PC-9 (cell line): ENCODE results near the gene PACRG. TPM values are rescaled to one million over a fixed set of nuclear protein-coding genes. Genes with fewer than 3 reads are reported as not detected.

ENCODE experiments used
- BruUV-seq: library from RNA; stranded (reverse); fragments of 400-500 nt; replicated peaks from 2 replicates; lab custom pipeline; 2021; lab: Mats Ljungman, UMichigan
- CTCF ChIA-PET: fragments of 300-600 bp; sonication (Branson Sonifier 250); formaldehyde crosslinking; loops from one replicate; lab custom pipeline; 2022; ENCODE audit warnings: antibody characterized with exemption; lab: Charles Lee
- POLR2A ChIA-PET: fragments of 300-600 bp; sonication (Branson Sonifier 250); formaldehyde crosslinking; loops from one replicate; lab custom pipeline; 2022; ENCODE audit warnings: antibody characterized with exemption; ENCODE audit not compliant: unreplicated experiment; lab: Charles Lee
- DNase-seq, 2 experiments: peaks; one replicate each; pipeline versions ENCODE4 v3.0.0 to v3.0.0-alpha.2; 2015 to 2022; ENCODE audit warnings: mixed read lengths in 1 of 2
- H2AFZ ChIP-seq: fragments of 200-600 bp; sonication (generic); 2 replicates; pipeline ENCODE4 v1.8.1; 2017; ENCODE audit warnings: antibody characterized with exemption
- H3F3A ChIP-seq: fragments of 200-600 bp; sonication (generic); 2 replicates; pipeline ENCODE4 v1.8.1; 2017; ENCODE audit warnings: antibody characterized with exemption, mild to moderate bottlenecking, low read depth; ENCODE audit not compliant: insufficient read depth
- H3K27ac ChIP-seq: fragments of 200-600 bp; sonication (generic); 2 replicates; pipeline ENCODE4 v1.6.1; 2016; ENCODE audit warnings: mixed run types
- H3K27me3 ChIP-seq: fragments of 200-600 bp; sonication (generic); 2 replicates; pipeline ENCODE4 v1.6.1; 2016; ENCODE audit warnings: low read depth, mixed run types; ENCODE audit not compliant: insufficient read depth
- H3K36me3 ChIP-seq: fragments of 200-600 bp; sonication (generic); 2 replicates; pipeline ENCODE4 v1.6.1; 2016; ENCODE audit warnings: low read depth, mixed run types
- H3K4me1 ChIP-seq: fragments of 200-600 bp; sonication (generic); replicated peaks from 2 replicates; pipeline ENCODE4 v1.6.1; 2016; ENCODE audit warnings: mixed run types; ENCODE audit not compliant: insufficient read depth
- H3K4me2 ChIP-seq: fragments of 200-600 bp; sonication (generic); 2 replicates; pipeline ENCODE4 v1.6.1; 2017; ENCODE audit warnings: mixed run types
- H3K4me3 ChIP-seq: fragments of 200-600 bp; sonication (generic); 2 replicates; pipeline ENCODE4 v1.6.1; 2016; ENCODE audit warnings: mixed run types
- H3K79me2 ChIP-seq: fragments of 200-600 bp; sonication (generic); 2 replicates; pipeline ENCODE4 v1.6.1; 2017; ENCODE audit warnings: low read depth, mixed run types
- H3K9me2 ChIP-seq: fragments of 200-600 bp; sonication (generic); 2 replicates; pipeline ENCODE4 v1.8.1; 2017; ENCODE audit warnings: mild to moderate bottlenecking; ENCODE audit not compliant: insufficient read depth
- H3K9me3 ChIP-seq: fragments of 200-600 bp; sonication (generic); 2 replicates; pipeline ENCODE4 v1.8.1; 2016; ENCODE audit warnings: low read depth; ENCODE audit not compliant: insufficient read depth
- H4K20me1 ChIP-seq: fragments of 200-600 bp; sonication (generic); 2 replicates; pipeline ENCODE4 v1.8.1; 2017; ENCODE audit not compliant: insufficient read depth
- CTCF ChIP-seq: fragments of 200-600 bp; sonication (generic); conservative IDR thresholded peaks from 2 replicates; pipeline ENCODE4 v1.6.1; 2017; ENCODE audit warnings: mixed run types, antibody characterized with exemption, mild to moderate bottlenecking, moderate library complexity
- EZH2 ChIP-seq: fragments of 200-600 bp; sonication (generic); IDR thresholded peaks from 2 replicates; pipeline ENCODE4 v1.8.0; 2017; ENCODE audit warnings: antibody characterized with exemption, low read depth
- intact Hi-C: fragments of 100-400 bp; cut with micrococcal nuclease; formaldehyde crosslinking; loops from one replicate; pipeline ENCODE4 v1.10.0; 2022; ENCODE audit not compliant: unreplicated experiment
- total RNA-seq: library from RNA; stranded (reverse); gene quantifications from 2 replicates; pipeline ENCODE4 v1.2.3, GENCODE V29; 2021

The PACRG gene
- total RNA-seq, 1 experiment from 2014 or later = not detected

- BruUV-seq = no TSS peak
- no peaks in the 10 kb centered on the region for H3K4me1 ChIP-seq
- no peak overlapping the region for H3K4me3 ChIP-seq
- TF ChIP-seq CTCF (no peak), EZH2 (no peak)
- no peaks in the 10 kb centered on the region for H3K79me2 ChIP-seq
- H3K27me3 ChIP-seq = 0 out of 2 replicates have a peak, but pooled peaks cover 7% of the 10 kb centered on the region
- H3K9me2 ChIP-seq = no peaks in the 10 kb centered on the region; the same call in 1 of the 2 replicates
- H2AFZ ChIP-seq = no peak overlapping the region
- no peak for DNase-seq
- H3F3A ChIP-seq = no peaks in the 10 kb centered on the region
- intact Hi-C loops = no loop called here
- no peak overlapping the region for H3K4me2 ChIP-seq
- POLR2A ChIA-PET = no interaction called here
- no peaks in the 10 kb centered on the region for H3K9me3 ChIP-seq
- H3K36me3 ChIP-seq = no peaks in the 10 kb centered on the region
- CTCF ChIA-PET = no interaction called here
- H3K27ac ChIP-seq = no peak overlapping the region
- no peaks in the 10 kb centered on the region for H4K20me1 ChIP-seq
Measured at GRCh38 chr6:162701551-162701950, 26.2 kb upstream of the PACRG start.

- POLR2A ChIA-PET = no interaction called here
- H2AFZ ChIP-seq = no peak overlapping the region
- no peaks in the 10 kb centered on the region for H3F3A ChIP-seq
- CTCF ChIA-PET = no interaction called here
- H3K9me2 ChIP-seq = no peaks in the 10 kb centered on the region; the same call in 1 of the 2 replicates
- no peaks in the 10 kb centered on the region for H3K79me2 ChIP-seq
- no peaks in the 10 kb centered on the region for H3K9me3 ChIP-seq
- no peaks in the 10 kb centered on the region for H4K20me1 ChIP-seq
- H3K27ac ChIP-seq = no peak overlapping the region
- no TSS peak for BruUV-seq
- 0 out of 2 replicates have a peak, but pooled peaks cover 7% of the 10 kb centered on the region for H3K27me3 ChIP-seq
- no peak overlapping the region for H3K4me3 ChIP-seq
- DNase-seq = no peak
- H3K4me1 ChIP-seq = no peaks in the 10 kb centered on the region
- no peak overlapping the region for H3K4me2 ChIP-seq
- intact Hi-C loops = no loop called here
- no peaks in the 10 kb centered on the region for H3K36me3 ChIP-seq
- TF ChIP-seq EZH2 (no peak), CTCF (no peak)
Measured at GRCh38 chr6:162702446-162702845, 25.3 kb upstream of the PACRG start.

- CTCF ChIA-PET = no interaction called here
- no peak overlapping the region for H3K4me2 ChIP-seq
- POLR2A ChIA-PET = no interaction called here
Measured at GRCh38 chr6:162704001-162704400, 23.8 kb upstream of the PACRG start.

More at GRCh38 chr6:162704001-162704400, 23.8 kb upstream of the PACRG start:
- BruUV-seq = no TSS peak
- Histone ChIP-seq H3K36me3 (no peaks in the 10 kb centered on the region), H3K79me2 (no peaks in the 10 kb centered on the region), H2AFZ (no peak overlapping the region), H3K4me1 (no peaks in the 10 kb centered on the region), H3F3A (no peaks in the 10 kb centered on the region), H3K27me3 (0 out of 2 replicates have a peak, but pooled peaks cover 7% of the 10 kb centered on the region), H3K4me3 (no peak overlapping the region), H3K9me2 (no peaks in the 10 kb centered on the region; the same call in 1 of the 2 replicates), H3K9me3 (no peaks in the 10 kb centered on the region), H4K20me1 (no peaks in the 10 kb centered on the region), H3K27ac (no peak overlapping the region)
- no peak for DNase-seq
- TF ChIP-seq EZH2 (no peak), CTCF (no peak)
- intact Hi-C loops = no loop called here
